LHCN-M2 (cell line): ENCODE measurements around the gene NFATC3. TPM values are rescaled to one million over a fixed set of nuclear protein-coding genes. Genes with fewer than 3 reads are reported as not detected.
"Not testable (repeated sequence)": the region's sequence is repeated elsewhere in the genome, so short reads cannot be mapped to it uniquely, and the experiment has no call there.

ENCODE experiments used
- DNase-seq: peaks from one replicate; pipeline ENCODE4 v3.0.0-alpha.2; 2012; ENCODE audit warnings: low read depth
- total RNA-seq: library from RNA; depleted of rRNA; stranded (reverse); fragments of >200 nt; gene quantifications from 2 replicates; pipeline ENCODE4 v1.2.3, GENCODE V29; 2014

The NFATC3 gene
- total RNA-seq, 1 experiment from 2014 or later = 26.5 TPM

- no peak for DNase-seq
Measured at GRCh38 chr16:68088130-68088972, 3.2 kb downstream of the NFATC3 start.

- no peak for DNase-seq
Measured at GRCh38 chr16:68089067-68089466, 3.9 kb downstream of the NFATC3 start.

DNA sequence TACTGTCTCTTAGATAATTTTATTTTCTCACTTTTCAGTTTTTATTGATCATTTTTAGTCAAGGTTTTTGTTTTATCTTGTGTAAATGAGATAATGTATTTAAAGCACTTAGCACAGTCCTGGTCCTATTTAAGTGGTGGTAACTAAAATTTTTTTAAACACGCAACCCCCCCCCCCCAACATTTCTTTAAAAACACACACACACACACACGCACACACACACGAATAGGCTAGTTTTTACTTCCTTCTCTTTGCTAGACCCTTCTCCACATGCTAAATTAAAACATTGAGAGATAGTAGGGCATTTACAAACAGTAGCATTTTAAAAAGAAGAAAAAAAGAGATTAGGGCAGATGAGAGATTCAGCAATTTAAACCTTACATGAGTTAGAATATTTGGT lies 5.0 kb downstream of the NFATC3 start:
- no peak for DNase-seq

- DNase-seq = no peak
Measured at GRCh38 chr16:68090533-68090932, 5.4 kb downstream of the NFATC3 start.

DNA sequence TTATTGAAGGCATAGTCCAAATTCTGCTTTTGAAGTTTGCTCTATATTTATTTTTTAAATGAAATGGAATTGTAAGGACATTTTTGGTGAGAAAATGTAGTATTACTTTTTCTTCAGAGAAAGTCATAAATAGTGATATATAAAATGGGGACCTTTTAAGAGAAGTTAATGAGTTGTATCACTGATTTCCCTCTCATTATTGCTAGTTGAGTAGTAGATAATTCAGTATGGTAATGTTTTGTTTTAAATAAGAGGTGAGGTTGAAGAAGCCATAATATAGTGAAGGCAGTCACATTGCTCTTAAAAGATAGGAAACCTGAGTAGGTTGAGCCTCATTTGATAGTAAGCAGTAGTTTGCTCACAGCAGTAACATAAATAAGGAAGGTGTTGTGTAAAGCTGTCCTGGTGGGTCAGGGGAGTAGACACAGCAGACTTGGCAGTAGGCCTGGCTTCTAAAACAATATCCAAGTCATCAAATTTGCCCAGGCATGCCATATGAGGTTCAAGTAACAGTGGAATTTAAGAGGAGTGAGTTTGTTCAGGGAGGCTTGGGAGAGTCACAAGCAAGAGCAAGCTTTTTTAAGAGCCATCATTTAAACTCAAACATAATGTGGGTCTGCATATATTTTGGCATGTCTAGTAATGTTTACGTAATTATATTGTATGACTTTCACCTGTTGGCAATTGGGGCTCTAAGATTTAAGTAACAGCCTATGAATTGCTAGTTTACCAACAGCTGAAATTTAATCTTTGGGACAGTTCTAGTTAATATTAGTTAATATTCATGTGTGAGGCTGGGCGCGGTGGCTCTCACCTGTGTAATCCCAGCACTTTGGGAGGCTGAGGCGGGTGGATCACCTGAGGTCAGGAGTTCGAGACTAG lies 6.5 kb downstream of the NFATC3 start:
- DNase-seq = peak; percentile 75

DNA sequence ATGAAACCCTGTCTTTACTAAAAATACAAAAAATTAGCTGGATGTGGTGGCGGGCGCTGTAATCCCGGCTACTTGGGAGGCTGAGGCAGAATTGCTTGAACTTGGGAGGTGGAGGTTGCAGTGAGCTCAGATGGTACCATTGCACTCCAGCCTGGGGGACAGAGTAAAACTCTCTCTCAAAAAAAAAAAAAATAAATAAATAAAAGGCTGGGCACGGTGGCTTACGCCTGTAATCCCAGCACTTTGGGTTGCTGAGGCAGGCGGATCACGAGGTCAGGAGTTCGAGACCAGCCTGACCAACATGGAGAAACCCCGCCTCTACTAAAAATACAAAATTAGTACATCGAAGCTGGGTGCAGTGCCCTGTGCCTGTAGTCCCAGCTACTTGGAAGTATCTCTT lies 7.1 kb downstream of the NFATC3 start:
- DNase-seq = not testable (repeated sequence)

GRCh38 chr16:68093816-68094613 lies 8.8 kb downstream of the NFATC3 start:
- peak; percentile 64 for DNase-seq

- DNase-seq = no peak
Measured at GRCh38 chr16:68094614-68094934, 9.4 kb downstream of the NFATC3 start.

DNA sequence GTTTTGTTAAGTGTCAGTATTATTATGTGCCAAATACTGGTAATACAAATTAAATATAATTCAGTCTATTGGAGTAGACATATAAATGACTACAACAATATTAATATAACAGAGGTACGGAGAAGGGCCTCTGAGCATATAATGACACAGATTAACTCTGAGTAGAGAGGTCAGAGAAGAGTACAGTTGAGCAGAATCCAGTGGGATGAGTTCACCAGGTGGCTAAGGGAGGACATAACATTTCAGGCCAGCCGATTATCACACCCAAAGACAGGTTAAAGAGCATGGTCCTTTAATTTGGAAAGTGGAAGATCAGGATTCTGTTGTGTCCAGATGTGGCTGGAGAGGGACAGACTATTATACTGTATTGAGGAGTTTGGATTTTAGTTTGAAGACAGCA lies 11.3 kb downstream of the NFATC3 start:
- DNase-seq = no peak

- no peak for DNase-seq
Measured at GRCh38 chr16:68097088-68097487, 11.9 kb downstream of the NFATC3 start.

DNA sequence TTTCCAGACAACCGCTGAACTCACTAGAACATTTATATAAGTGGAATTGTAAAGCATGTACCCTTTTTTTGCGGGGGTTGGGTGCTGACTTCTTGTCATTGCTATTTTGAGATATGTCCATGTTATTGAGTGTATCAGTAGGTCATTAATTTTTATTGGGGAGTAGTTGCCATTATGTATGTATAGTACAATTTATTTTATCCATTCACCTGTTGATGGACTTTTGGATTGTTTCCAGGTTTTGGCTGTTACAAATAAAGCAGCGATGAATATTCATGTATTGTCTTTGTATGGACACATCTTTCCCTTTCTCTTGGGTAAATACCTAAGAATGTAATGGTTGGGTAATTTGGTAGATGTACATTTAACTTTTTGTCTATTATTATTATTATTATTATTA lies 12.7 kb downstream of the NFATC3 start:
- DNase-seq = no peak

GRCh38 chr16:68100488-68100887 lies 15.3 kb downstream of the NFATC3 start:
- DNase-seq = peak; percentile 8

GRCh38 chr16:68105611-68106010 lies 20.4 kb downstream of the NFATC3 start:
- DNase-seq = no peak

- not testable (repeated sequence) for DNase-seq
Measured at GRCh38 chr16:68107230-68107928, 22.2 kb downstream of the NFATC3 start.

DNA sequence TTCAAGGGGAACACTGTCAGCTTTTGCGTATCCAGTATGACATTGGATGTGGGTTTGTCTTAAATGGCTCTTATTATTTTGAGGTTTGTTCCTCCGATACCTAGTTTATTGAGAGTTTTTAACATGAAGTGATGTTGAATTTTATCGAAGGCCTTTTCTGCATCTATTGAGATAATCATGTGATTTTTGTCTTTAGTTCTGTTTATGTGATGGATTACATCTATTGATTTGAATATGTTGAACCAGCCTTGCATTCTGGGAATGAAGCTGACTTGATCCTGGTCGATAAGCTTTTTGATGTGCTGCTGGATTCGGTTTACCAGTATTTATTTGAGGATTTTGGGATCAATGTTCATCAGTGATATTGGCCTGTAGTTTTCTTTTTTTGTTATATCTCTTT lies 24.0 kb downstream of the NFATC3 start:
- not testable (repeated sequence) for DNase-seq

- not testable (repeated sequence) for DNase-seq
Measured at GRCh38 chr16:68110611-68111010, 25.4 kb downstream of the NFATC3 start.

DNA sequence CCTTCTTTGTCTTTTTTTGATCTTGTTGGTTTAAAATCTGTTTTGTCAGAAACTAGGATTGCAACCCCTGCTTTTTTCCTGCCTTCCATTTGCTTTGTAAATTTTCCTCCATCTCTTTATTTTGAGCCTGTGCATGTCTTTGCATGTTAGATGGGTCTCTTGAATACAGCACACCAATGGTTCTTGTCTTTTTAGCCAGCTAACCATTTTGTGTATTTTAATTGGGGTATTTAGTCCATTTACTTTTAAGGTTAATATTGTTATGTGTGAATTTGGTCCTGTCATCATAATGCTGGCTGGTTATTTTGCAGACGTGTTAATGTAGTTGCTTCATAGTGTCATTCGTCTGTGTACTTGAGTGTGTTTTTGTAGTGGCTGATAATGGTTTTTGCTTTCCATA lies 26.2 kb downstream of the NFATC3 start:
- no peak for DNase-seq

DNA sequence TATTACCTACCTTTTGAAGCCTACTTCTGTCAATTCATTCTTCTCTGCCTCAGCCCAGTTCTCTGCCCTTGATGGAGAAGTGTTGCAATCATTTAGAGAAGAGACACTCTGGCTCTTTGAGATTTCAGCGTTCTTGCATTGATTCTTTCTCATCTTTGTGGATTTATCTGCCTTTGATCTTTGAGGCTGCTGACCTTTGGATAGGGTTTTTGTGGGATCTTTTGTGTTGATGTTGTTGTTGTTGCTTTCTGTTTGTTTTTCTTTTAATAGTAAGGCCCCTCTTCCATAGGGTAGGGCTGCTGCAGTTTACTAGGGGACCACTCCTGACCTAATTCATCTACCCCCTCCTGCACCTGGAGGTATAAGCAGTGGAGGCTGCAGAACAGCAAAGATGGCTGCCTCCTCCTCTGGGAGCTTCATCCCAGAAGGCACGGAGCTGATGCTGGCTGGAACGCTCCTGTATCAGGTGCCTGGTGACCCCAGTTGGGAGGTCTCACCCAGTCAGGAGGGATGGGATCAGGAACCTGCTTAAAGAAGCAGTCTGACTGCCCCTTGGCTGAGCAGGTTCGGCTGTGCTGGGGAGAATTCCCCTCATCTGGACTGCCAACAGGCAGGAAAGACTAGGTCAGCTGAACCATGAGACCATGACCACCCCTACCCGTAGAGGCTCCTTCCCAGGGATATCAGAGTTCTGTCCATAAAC lies 28.0 kb downstream of the NFATC3 start:
- DNase-seq = no peak

GRCh38 chr16:68113765-68114240 lies 28.6 kb downstream of the NFATC3 start:
- DNase-seq = no peak

GRCh38 chr16:68114939-68115338 lies 29.8 kb downstream of the NFATC3 start:
- peak; percentile 8 for DNase-seq
